NCI-H187 (cell line): ENCODE results near the gene DHH.

Experiments
- DNase-seq, 2 experiments: peaks; one replicate each; lab custom pipeline; 2025; lab: John Stamatoyannopoulos, UW

Gene DHH

GRCh38 chr12:49109641-49110463, 15.3 kb upstream of the DHH start:
- DNase-seq = no peak

- no peak for DNase-seq
Observed at GRCh38 chr12:49108958-49109404, 14.4 kb upstream of the DHH start.

- DNase-seq = no peak
Observed at GRCh38 chr12:49105504-49106084, 11.0 kb upstream of the DHH start.

GRCh38 chr12:49104822-49105221, 10.2 kb upstream of the DHH start:
- DNase-seq = no peak

GRCh38 chr12:49100380-49100779, 5.8 kb upstream of the DHH start:
- no peak for DNase-seq

- no peak for DNase-seq
Observed at GRCh38 chr12:49098703-49099102, 4.1 kb upstream of the DHH start.

- DNase-seq = peak in 1 of 2 experiments; percentile 13
Observed at GRCh38 chr12:49098035-49098451, 3.4 kb upstream of the DHH start.

GRCh38 chr12:49097381-49097780, 2.8 kb upstream of the DHH start:
- DNase-seq = no peak

GRCh38 chr12:49094975-49095365, 369 bp upstream of the DHH start:
- no peak for DNase-seq

- no peak for DNase-seq
Observed at GRCh38 chr12:49093792-49094159, 825 bp downstream of the DHH start.

- DNase-seq = no peak
Observed at GRCh38 chr12:49092816-49093406, 1.7 kb downstream of the DHH start.

- DNase-seq = peak in 1 of 2 experiments; percentile 35
Observed at GRCh38 chr12:49092086-49092815, 2.4 kb downstream of the DHH start.

- DNase-seq = no peak
Observed at GRCh38 chr12:49091836-49092085, 2.8 kb downstream of the DHH start.

- no peak for DNase-seq
Observed at GRCh38 chr12:49091056-49091835, 3.4 kb downstream of the DHH start.

- DNase-seq = no peak
Observed at GRCh38 chr12:49089821-49090773, 4.5 kb downstream of the DHH start.

GRCh38 chr12:49088932-49089330, 5.7 kb downstream of the DHH start:
- no peak for DNase-seq

GRCh38 chr12:49088150-49088931, 6.3 kb downstream of the DHH start:
- DNase-seq = peak; percentile 37 to 82

- no peak for DNase-seq
Observed at GRCh38 chr12:49086116-49086515, 8.5 kb downstream of the DHH start.

- no peak for DNase-seq
Observed at GRCh38 chr12:49084438-49084837, 10.2 kb downstream of the DHH start.

GRCh38 chr12:49079793-49080192, 14.8 kb downstream of the DHH start:
- DNase-seq = no peak
